Adrenal gland (tissue), 5 donors: Measurements from ENCODE around the gene C4B.

ENCODE experiments used
- CTCF ChIP-seq, 6 experiments: fragments of 450-650 bp in 4 of 6; fragments of 200-600 bp in 2 of 6; sonication (generic) in 1 of 6; IDR thresholded peaks; 1 replicate in 5 of 6; 2 replicates in 1 of 6; pipeline versions ENCODE4 v1.5.1 to v1.8.0; 2016 to 2021; ENCODE audit warnings: antibody characterized with exemption in 6 of 6, mild to moderate bottlenecking in 2 of 6, moderate library complexity in 1 of 6
- POLR2A ChIP-seq, 2 donors: fragments of 450-650 bp; IDR thresholded peaks; one replicate each; pipeline ENCODE4 v1.6.1; 2017; ENCODE audit warnings: antibody characterized with exemption in 2 of 2, mild to moderate bottlenecking in 2 of 2, moderate library complexity in 1 of 2
- donor health status: DM: no; HTN: no; CAD: no.

- TF ChIP-seq CTCF (IDR thresholded peaks at IDR 0.05) (no peak), POLR2A (IDR thresholded peaks at IDR 0.05) (peak in 1 of 2 donors; percentile 46)
Observed at GRCh38 chr6:31972709-31973350, 41.8 kb upstream of the C4B start.
